ENCODE data around the gene SUV39H1.
"Not testable (repeated sequence)": the region's sequence is repeated elsewhere in the genome, so short reads cannot be mapped to it uniquely, and the experiment has no call there.

The SUV39H1 gene, protein sequence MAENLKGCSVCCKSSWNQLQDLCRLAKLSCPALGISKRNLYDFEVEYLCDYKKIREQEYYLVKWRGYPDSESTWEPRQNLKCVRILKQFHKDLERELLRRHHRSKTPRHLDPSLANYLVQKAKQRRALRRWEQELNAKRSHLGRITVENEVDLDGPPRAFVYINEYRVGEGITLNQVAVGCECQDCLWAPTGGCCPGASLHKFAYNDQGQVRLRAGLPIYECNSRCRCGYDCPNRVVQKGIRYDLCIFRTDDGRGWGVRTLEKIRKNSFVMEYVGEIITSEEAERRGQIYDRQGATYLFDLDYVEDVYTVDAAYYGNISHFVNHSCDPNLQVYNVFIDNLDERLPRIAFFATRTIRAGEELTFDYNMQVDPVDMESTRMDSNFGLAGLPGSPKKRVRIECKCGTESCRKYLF

DNA sequence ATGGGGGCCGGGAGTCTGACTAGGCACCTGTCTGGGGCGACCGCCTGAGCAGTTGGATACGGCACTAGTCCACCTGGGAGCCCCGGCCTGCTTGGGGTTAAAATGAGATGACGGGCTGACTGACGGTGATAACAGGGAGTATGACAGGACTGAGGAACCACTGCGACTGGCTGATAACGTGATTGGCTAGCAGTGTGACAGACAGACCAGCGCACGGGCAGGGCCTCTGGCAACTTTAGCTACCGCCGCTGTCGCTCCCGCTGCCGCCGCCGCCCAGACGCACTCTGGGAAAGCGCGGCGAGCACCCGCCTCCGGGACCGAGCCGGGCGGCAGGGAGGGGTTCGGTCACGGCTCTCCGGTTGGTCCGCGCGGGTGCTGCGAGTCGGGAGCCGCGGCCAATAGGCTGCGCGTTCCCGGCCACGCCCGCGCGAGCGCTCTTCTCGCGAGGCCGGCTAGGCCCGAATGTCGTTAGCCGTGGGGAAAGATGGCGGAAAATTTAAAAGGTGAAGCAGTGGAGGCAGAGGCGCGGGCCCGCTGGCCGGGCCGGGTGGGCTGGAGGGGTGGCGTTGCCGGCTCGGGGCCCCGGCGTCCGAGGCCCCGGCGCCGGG lies at the start of gene SUV39H1:
Gene SUV39H1 (plus strand): TSS at position 434 of the 608 bp plus-strand sequence. CDS start 51 bp downstream, at position 485.
- Histone ChIP-seq H3K4me1 (ENCODE audit: insufficient read depth, poor library complexity, severe bottlenecking) (no peaks in the 10 kb centered on the region), H3K27ac (ENCODE audit: poor library complexity, severe bottlenecking) (peak within 1 kb of the TSS; percentile 72), H3K27me3 (ENCODE audit: insufficient read depth, poor library complexity, severe bottlenecking) (no peaks in the 10 kb centered on the region), H3K4me3 (ENCODE audit: severe bottlenecking) (peak within 1 kb of the TSS; percentile 62), H3K36me3 (ENCODE audit: low read depth) (peaks cover 11% of the 10 kb centered on the region), H3K9me3 (ENCODE audit: severe bottlenecking) (no peaks in the 10 kb centered on the region)
- peak; percentile 84 for DNase-seq (ENCODE audit: low spot score)
- TF ChIP-seq, protein P1, sequence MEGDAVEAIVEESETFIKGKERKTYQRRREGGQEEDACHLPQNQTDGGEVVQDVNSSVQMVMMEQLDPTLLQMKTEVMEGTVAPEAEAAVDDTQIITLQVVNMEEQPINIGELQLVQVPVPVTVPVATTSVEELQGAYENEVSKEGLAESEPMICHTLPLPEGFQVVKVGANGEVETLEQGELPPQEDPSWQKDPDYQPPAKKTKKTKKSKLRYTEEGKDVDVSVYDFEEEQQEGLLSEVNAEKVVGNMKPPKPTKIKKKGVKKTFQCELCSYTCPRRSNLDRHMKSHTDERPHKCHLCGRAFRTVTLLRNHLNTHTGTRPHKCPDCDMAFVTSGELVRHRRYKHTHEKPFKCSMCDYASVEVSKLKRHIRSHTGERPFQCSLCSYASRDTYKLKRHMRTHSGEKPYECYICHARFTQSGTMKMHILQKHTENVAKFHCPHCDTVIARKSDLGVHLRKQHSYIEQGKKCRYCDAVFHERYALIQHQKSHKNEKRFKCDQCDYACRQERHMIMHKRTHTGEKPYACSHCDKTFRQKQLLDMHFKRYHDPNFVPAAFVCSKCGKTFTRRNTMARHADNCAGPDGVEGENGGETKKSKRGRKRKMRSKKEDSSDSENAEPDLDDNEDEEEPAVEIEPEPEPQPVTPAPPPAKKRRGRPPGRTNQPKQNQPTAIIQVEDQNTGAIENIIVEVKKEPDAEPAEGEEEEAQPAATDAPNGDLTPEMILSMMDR (IDR thresholded peaks at IDR 0.05; ENCODE audit: poor library complexity, severe bottlenecking) = no peak
- ATAC-seq (ENCODE audit: low read depth) = peak; percentile 97

DNA sequence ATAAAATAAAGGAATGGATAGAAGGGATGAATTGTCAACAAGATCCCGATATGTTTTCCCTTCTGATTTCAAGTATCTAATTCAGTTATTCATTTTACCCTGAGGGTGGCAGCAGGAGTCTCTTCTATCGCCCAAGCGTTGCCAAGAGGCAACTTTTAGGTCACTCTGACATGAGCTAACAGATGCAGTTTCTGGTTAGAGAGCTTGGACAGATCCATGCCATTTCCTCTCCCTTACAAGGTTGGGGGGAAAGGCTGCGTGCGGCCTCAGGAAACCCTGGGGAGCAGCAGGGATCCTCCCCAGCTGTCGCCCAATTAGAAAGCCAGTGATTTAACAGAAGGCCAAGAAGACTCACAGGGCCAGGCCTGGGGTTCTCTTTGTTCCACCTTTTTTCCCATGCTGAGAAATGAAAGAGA lies 48.2 kb upstream of the SUV39H1 start:
- Histone ChIP-seq H3K27me3 (ENCODE audit: insufficient read depth, poor library complexity, severe bottlenecking) (no peaks in the 10 kb centered on the region), H3K4me3 (ENCODE audit: severe bottlenecking) (no peak overlapping the region), H3K9me3 (ENCODE audit: severe bottlenecking) (no peaks in the 10 kb centered on the region), H3K4me1 (ENCODE audit: insufficient read depth, poor library complexity, severe bottlenecking) (no peaks in the 10 kb centered on the region), H3K36me3 (ENCODE audit: low read depth) (no peaks in the 10 kb centered on the region), H3K27ac (ENCODE audit: poor library complexity, severe bottlenecking) (no peak overlapping the region)
- 0 out of 3 replicates have a peak, but pooled peaks have one; percentile 38 for ATAC-seq (ENCODE audit: low read depth)
- no peak for DNase-seq (ENCODE audit: low spot score)
- TF ChIP-seq, protein P1 (IDR thresholded peaks at IDR 0.05; ENCODE audit: poor library complexity, severe bottlenecking) = peak; percentile 29

DNA sequence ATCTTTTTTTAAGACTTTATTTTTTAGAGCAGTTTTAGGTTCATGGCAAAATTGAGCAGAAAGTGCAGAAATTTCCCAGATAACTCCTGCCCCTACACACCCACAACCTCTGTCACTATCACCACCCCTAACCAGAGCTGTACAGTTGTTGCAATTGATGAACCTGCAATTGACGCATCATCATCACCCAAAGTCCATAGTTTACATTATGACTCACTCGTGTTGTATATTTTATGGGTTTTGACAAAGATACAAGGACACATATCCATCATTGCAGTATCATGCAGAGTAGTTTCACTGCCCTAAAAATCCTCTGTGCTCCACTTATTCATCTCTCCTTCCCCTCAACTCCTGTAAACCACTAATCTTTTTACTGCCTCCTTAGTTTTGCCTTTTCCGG lies 47.4 kb upstream of the SUV39H1 start:
- TF ChIP-seq, protein P1 (IDR thresholded peaks at IDR 0.05; ENCODE audit: poor library complexity, severe bottlenecking) = no peak
- H3K4me1 ChIP-seq (ENCODE audit: insufficient read depth, poor library complexity, severe bottlenecking) = no peaks in the 10 kb centered on the region
- no peaks in the 10 kb centered on the region for H3K36me3 ChIP-seq (ENCODE audit: low read depth)
- DNase-seq (ENCODE audit: low spot score) (no peak), ATAC-seq (ENCODE audit: low read depth) (peak; percentile 55; the same call in 2 of the 3 replicates)
- H3K4me3 ChIP-seq (ENCODE audit: severe bottlenecking) = no peak overlapping the region
- H3K27ac ChIP-seq (ENCODE audit: poor library complexity, severe bottlenecking) = no peak overlapping the region
- H3K27me3 ChIP-seq (ENCODE audit: insufficient read depth, poor library complexity, severe bottlenecking) = no peaks in the 10 kb centered on the region
- no peaks in the 10 kb centered on the region for H3K9me3 ChIP-seq (ENCODE audit: severe bottlenecking)

DNA sequence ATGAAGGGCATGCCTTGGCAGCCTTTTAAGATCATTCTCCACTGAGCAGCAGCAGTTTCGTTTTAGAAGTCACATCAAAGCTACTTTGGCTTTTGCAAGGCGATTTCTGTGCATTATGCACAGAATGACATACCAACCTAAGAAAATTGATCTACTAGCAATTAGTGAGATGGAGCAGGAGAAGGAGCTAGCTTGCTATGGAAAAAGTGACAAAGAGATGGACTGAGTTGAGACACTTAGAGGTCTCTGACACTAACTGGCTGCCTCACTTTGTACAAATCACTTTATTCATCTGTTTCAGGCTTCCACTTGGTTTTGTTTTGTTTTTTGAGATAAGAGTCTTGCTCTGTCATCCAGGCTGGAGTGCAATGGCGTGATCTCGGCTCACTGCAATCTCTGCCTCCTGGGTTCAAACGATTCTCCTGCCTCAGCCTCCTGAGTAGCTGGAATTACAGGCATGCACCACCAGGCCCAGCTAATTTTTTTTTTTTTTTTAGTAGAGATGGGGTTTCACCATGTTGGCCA lies 44.4 kb upstream of the SUV39H1 start:
- not testable (repeated sequence) for H3K4me1 ChIP-seq (ENCODE audit: insufficient read depth, poor library complexity, severe bottlenecking); DNase-seq (ENCODE audit: low spot score); ATAC-seq (ENCODE audit: low read depth); H3K36me3 ChIP-seq (ENCODE audit: low read depth); H3K27ac ChIP-seq (ENCODE audit: poor library complexity, severe bottlenecking); H3K4me3 ChIP-seq (ENCODE audit: severe bottlenecking); H3K27me3 ChIP-seq (ENCODE audit: insufficient read depth, poor library complexity, severe bottlenecking); H3K9me3 ChIP-seq (ENCODE audit: severe bottlenecking)

DNA sequence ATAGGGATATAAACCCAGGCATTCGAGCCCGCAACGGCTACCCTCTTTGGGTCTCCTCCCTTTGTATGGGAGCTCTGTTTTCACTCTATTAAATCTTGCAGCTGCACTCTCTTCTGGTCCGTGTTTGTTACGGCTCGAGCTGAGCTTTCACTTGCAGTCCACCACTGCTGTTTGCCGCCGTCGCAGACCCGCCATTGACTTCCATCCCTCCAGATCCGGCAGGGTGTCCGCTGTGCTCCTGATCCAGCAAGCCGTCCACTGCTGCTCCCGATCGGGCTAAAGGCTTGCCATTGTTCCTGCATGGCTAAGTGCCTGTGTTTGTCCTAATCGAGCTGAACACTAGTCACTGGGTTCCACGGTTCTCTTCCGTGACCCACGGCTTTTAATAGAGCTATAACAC lies 41.8 kb upstream of the SUV39H1 start:
- H3K4me1 ChIP-seq (ENCODE audit: insufficient read depth, poor library complexity, severe bottlenecking); H3K9me3 ChIP-seq (ENCODE audit: severe bottlenecking); H3K4me3 ChIP-seq (ENCODE audit: severe bottlenecking); DNase-seq (ENCODE audit: low spot score); ATAC-seq (ENCODE audit: low read depth); H3K27ac ChIP-seq (ENCODE audit: poor library complexity, severe bottlenecking); H3K36me3 ChIP-seq (ENCODE audit: low read depth); H3K27me3 ChIP-seq (ENCODE audit: insufficient read depth, poor library complexity, severe bottlenecking): not testable (repeated sequence)

DNA sequence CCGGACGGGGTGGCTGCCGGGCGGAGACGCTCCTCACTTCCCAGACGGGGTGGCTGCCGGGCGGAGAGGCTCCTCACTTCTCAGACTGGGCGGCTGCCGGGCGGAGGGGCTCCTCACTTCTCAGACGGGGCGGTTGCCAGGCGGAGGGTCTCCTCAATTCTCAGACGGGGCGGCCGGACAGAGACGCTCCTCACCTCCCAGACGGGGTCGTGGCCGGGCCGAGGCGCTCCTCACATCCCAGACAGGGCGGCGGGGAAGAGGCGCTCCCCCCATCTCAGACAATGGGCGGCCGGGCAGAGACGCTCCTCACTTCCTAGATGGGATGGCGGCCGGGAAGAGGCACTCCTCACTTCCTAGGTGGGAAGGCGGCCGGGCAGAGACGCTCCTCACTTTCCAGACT lies 36.8 kb upstream of the SUV39H1 start:
- H3K36me3 ChIP-seq (ENCODE audit: low read depth); H3K4me1 ChIP-seq (ENCODE audit: insufficient read depth, poor library complexity, severe bottlenecking); H3K27me3 ChIP-seq (ENCODE audit: insufficient read depth, poor library complexity, severe bottlenecking); H3K9me3 ChIP-seq (ENCODE audit: severe bottlenecking); H3K4me3 ChIP-seq (ENCODE audit: severe bottlenecking); H3K27ac ChIP-seq (ENCODE audit: poor library complexity, severe bottlenecking); ATAC-seq (ENCODE audit: low read depth); DNase-seq (ENCODE audit: low spot score): not testable (repeated sequence)

Data from RWPE2 (cell line).